Measurements from ENCODE around the gene GPRC5C.

The GPRC5C gene

DNA sequence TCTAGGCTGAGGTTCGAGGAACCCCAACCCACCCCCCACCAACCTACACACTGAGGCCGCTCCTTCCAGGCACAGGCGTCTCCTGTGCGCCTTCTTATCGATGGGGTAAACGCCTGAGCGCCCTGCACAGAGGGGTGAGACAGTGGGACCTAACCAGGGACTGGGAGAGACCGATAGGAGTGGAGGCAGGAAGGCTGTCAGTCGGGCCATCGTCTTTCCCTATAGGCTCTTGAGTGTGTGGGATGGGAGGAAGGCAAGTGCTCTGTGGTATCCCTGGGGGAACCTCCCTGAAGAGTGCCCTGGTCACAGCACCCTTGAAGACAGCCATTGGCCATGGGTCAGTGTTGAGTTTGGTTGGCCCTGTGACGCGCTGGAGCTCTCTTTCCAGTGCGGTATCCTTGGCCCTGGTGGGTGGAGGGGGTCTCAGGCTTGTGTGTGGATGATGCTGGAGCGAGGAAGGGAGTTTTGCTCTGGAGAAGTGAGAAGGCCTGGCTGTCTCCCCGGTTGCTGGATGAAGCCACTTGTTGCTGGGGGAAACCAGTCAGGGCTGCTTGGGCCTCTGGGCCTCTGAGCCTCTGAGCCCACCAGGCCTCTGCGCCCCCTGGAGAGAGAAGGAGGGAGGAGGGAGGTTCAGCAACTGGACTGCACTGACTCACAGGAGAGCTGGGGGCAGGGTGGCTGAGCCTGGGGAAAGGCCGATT is 1.7 kb downstream of the GPRC5C start:
- TF ChIP-seq RAD21 (IDR thresholded peaks at IDR 0.05; ENCODE audit: low read depth), result no peak
- TF ChIP-seq EP300 (IDR thresholded peaks at IDR 0.05; ENCODE audit: borderline replicate concordance), result no peak
- TF ChIP-seq CEBPB (IDR thresholded peaks at IDR 0.05), result no peak
- TF ChIP-seq, protein P1, sequence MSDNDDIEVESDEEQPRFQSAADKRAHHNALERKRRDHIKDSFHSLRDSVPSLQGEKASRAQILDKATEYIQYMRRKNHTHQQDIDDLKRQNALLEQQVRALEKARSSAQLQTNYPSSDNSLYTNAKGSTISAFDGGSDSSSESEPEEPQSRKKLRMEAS (IDR thresholded peaks at IDR 0.05), result no peak
- no peak for TF ChIP-seq ZBTB7A (IDR thresholded peaks at IDR 0.05; ENCODE audit: low read depth)
- TF ChIP-seq TEAD4 (IDR thresholded peaks at IDR 0.05), result no peak
- TF ChIP-seq, protein P2, sequence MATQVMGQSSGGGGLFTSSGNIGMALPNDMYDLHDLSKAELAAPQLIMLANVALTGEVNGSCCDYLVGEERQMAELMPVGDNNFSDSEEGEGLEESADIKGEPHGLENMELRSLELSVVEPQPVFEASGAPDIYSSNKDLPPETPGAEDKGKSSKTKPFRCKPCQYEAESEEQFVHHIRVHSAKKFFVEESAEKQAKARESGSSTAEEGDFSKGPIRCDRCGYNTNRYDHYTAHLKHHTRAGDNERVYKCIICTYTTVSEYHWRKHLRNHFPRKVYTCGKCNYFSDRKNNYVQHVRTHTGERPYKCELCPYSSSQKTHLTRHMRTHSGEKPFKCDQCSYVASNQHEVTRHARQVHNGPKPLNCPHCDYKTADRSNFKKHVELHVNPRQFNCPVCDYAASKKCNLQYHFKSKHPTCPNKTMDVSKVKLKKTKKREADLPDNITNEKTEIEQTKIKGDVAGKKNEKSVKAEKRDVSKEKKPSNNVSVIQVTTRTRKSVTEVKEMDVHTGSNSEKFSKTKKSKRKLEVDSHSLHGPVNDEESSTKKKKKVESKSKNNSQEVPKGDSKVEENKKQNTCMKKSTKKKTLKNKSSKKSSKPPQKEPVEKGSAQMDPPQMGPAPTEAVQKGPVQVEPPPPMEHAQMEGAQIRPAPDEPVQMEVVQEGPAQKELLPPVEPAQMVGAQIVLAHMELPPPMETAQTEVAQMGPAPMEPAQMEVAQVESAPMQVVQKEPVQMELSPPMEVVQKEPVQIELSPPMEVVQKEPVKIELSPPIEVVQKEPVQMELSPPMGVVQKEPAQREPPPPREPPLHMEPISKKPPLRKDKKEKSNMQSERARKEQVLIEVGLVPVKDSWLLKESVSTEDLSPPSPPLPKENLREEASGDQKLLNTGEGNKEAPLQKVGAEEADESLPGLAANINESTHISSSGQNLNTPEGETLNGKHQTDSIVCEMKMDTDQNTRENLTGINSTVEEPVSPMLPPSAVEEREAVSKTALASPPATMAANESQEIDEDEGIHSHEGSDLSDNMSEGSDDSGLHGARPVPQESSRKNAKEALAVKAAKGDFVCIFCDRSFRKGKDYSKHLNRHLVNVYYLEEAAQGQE (IDR thresholded peaks at IDR 0.05; ENCODE audit: low read depth), result no peak
- TF ChIP-seq EGR1 (IDR thresholded peaks at IDR 0.05), result no peak
- TF ChIP-seq TCF12 (IDR thresholded peaks at IDR 0.05; ENCODE audit: low read depth), result no peak
- no peak for TF ChIP-seq TAF1 (IDR thresholded peaks at IDR 0.05; ENCODE audit: low read depth)
- TF ChIP-seq NFIC (IDR thresholded peaks at IDR 0.05), result no peak
- no peak for TF ChIP-seq CREB1 (IDR thresholded peaks at IDR 0.05; ENCODE audit: low read depth)
- TF ChIP-seq, protein P3, sequence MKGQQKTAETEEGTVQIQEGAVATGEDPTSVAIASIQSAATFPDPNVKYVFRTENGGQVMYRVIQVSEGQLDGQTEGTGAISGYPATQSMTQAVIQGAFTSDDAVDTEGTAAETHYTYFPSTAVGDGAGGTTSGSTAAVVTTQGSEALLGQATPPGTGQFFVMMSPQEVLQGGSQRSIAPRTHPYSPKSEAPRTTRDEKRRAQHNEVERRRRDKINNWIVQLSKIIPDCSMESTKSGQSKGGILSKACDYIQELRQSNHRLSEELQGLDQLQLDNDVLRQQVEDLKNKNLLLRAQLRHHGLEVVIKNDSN (IDR thresholded peaks at IDR 0.05), result no peak
- TF ChIP-seq YY1 (IDR thresholded peaks at IDR 0.05; ENCODE audit: low read depth), result no peak
- TF ChIP-seq FOXM1 (IDR thresholded peaks at IDR 0.05; ENCODE audit: borderline replicate concordance, low read depth), result no peak

DNA sequence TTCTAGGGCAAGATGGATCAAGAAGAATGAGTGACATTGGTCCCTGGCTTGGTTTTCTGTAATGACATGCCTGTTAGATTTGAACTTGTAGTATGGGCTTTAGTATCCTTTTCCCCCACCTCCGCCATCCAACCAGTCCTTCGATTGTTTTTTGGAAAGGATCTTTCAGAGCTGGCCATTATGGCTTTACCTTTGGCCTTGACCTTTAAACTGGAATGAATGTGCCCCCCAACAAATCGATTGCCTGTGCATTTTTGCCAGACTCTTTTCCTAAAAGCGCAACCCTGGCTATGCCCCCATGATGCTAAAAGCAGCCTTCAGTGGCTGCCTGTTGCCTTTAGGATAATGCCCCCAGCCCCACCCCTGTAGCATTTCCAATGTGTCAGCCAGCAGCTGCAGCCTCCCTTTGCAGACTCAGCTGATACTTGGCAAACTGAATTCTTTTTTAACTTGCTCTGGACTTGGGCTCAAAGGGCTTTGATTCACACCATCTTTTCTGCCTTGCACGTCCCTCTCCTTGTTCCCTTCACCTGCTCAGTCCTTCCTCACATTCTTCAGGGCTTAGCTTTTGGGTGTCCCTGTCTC is 4.0 kb downstream of the GPRC5C start:
- no peak for TF ChIP-seq TEAD4 (IDR thresholded peaks at IDR 0.05)
- TF ChIP-seq RAD21 (IDR thresholded peaks at IDR 0.05; ENCODE audit: low read depth), result no peak
- TF ChIP-seq TCF12 (IDR thresholded peaks at IDR 0.05; ENCODE audit: low read depth), result no peak
- no peak for TF ChIP-seq NFIC (IDR thresholded peaks at IDR 0.05)
- TF ChIP-seq EP300 (IDR thresholded peaks at IDR 0.05; ENCODE audit: borderline replicate concordance), result no peak
- no peak for TF ChIP-seq FOXM1 (IDR thresholded peaks at IDR 0.05; ENCODE audit: borderline replicate concordance, low read depth)
- TF ChIP-seq, protein P2 (IDR thresholded peaks at IDR 0.05; ENCODE audit: low read depth), result no peak
- TF ChIP-seq TAF1 (IDR thresholded peaks at IDR 0.05; ENCODE audit: low read depth), result no peak
- no peak for TF ChIP-seq ZBTB7A (IDR thresholded peaks at IDR 0.05; ENCODE audit: low read depth)
- no peak for TF ChIP-seq EGR1 (IDR thresholded peaks at IDR 0.05)
- TF ChIP-seq CEBPB (IDR thresholded peaks at IDR 0.05), result no peak
- TF ChIP-seq CREB1 (IDR thresholded peaks at IDR 0.05; ENCODE audit: low read depth), result no peak
- TF ChIP-seq, protein P3 (IDR thresholded peaks at IDR 0.05), result no peak
- TF ChIP-seq YY1 (IDR thresholded peaks at IDR 0.05; ENCODE audit: low read depth), result no peak
- TF ChIP-seq, protein P1 (IDR thresholded peaks at IDR 0.05), result no peak

DNA sequence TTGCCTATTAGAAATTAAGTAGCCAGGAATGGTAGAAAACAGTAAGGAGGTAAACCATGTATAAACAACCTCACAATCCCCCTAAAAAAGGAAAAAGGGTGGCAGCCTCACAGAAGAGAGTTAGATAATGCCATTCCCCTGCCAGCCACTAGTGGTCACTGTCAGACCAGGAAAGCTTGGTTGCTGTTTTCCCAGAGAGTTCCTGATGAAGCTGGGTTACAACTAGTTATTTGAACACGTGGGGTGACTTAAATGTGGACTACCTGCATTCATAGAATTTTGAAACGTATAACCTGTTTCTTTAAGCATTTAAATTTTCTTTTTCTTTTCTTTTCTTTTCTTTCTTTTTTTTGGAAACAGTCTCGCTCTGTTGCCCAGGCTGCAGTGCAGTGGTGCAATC is 5.8 kb downstream of the GPRC5C start:
- TF ChIP-seq, protein P3 (IDR thresholded peaks at IDR 0.05), result peak; percentile 14; the same call in 1 of the 2 replicates
- TF ChIP-seq FOXM1 (IDR thresholded peaks at IDR 0.05; ENCODE audit: borderline replicate concordance, low read depth) (no peak), RAD21 (IDR thresholded peaks at IDR 0.05; ENCODE audit: low read depth) (peak; percentile 60), TCF12 (IDR thresholded peaks at IDR 0.05; ENCODE audit: low read depth) (no peak)
- TF ChIP-seq, protein P1 (IDR thresholded peaks at IDR 0.05), result no peak

DNA sequence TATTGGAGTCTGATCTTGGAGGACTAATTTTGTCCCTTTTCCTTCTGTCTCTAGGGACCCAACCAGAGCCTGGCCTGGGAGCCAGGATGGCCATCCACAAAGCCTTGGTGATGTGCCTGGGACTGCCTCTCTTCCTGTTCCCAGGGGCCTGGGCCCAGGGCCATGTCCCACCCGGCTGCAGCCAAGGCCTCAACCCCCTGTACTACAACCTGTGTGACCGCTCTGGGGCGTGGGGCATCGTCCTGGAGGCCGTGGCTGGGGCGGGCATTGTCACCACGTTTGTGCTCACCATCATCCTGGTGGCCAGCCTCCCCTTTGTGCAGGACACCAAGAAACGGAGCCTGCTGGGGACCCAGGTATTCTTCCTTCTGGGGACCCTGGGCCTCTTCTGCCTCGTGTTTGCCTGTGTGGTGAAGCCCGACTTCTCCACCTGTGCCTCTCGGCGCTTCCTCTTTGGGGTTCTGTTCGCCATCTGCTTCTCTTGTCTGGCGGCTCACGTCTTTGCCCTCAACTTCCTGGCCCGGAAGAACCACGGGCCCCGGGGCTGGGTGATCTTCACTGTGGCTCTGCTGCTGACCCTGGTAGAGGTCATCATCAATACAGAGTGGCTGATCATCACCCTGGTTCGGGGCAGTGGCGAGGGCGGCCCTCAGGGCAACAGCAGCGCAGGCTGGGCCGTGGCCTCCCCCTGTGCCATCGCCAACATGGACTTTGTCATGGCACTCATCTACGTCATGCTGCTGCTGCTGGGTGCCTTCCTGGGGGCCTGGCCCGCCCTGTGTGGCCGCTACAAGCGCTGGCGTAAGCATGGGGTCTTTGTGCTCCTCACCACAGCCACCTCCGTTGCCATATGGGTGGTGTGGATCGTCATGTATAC is 8.0 kb downstream of the GPRC5C start:
- TF ChIP-seq CEBPB (IDR thresholded peaks at IDR 0.05) (no peak), TEAD4 (IDR thresholded peaks at IDR 0.05) (no peak), FOXM1 (IDR thresholded peaks at IDR 0.05; ENCODE audit: borderline replicate concordance, low read depth) (no peak), EP300 (IDR thresholded peaks at IDR 0.05; ENCODE audit: borderline replicate concordance) (no peak), EGR1 (IDR thresholded peaks at IDR 0.05) (no peak), ZBTB7A (IDR thresholded peaks at IDR 0.05; ENCODE audit: low read depth) (no peak), YY1 (IDR thresholded peaks at IDR 0.05; ENCODE audit: low read depth) (no peak), CREB1 (IDR thresholded peaks at IDR 0.05; ENCODE audit: low read depth) (no peak), RAD21 (IDR thresholded peaks at IDR 0.05; ENCODE audit: low read depth) (no peak), TAF1 (IDR thresholded peaks at IDR 0.05; ENCODE audit: low read depth) (no peak), NFIC (IDR thresholded peaks at IDR 0.05) (no peak), TCF12 (IDR thresholded peaks at IDR 0.05; ENCODE audit: low read depth) (no peak)
- TF ChIP-seq, protein P3 (IDR thresholded peaks at IDR 0.05), result no peak
- TF ChIP-seq, protein P1 (IDR thresholded peaks at IDR 0.05), result no peak
- TF ChIP-seq, protein P2 (IDR thresholded peaks at IDR 0.05; ENCODE audit: low read depth), result no peak

Measured in Ishikawa (cell line).